ENCODE data around the gene RUNX1.

RUNX1 gene

DNA sequence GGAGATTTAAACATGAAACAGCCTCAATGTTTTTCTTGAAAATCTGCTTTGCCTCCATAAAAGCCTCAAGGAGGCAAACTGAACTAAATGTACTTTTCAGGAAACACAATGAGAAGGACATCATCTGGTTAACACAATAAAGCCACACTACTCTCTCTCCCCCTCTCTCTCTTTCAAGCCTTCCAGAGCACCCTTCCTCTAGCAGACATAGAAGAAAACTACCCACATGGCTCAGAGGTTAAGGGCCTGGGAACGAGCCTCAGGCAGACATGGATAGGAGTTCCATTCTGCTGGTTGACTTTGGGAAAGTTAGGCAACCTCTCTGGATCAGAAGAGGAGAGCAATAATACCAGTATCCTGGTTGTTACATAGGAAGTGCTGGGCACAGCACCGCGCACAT is 42.9 kb downstream of the RUNX1 start:
- Histone ChIP-seq H3K27ac (no peak overlapping the region), H3K27me3 (ENCODE audit: control insufficient read depth, insufficient read depth, low read length) (no peaks in the 10 kb centered on the region), H3K4me1 (no peaks in the 10 kb centered on the region), H3K79me2 (no peaks in the 10 kb centered on the region), H2AFZ (no peak overlapping the region), H3K9ac (no peak overlapping the region), H3K9me3 (ENCODE audit: control insufficient read depth, low read length) (no peaks in the 10 kb centered on the region), H3K4me3 (ENCODE audit: low read depth, low read length) (no peak overlapping the region), H3K36me3 (ENCODE audit: control insufficient read depth, insufficient read depth, low read length) (no peaks in the 10 kb centered on the region), H3K4me2 (ENCODE audit: low read length) (no peak overlapping the region)
- no peak for TF ChIP-seq CTCF (IDR thresholded peaks at IDR 0.05)

DNA sequence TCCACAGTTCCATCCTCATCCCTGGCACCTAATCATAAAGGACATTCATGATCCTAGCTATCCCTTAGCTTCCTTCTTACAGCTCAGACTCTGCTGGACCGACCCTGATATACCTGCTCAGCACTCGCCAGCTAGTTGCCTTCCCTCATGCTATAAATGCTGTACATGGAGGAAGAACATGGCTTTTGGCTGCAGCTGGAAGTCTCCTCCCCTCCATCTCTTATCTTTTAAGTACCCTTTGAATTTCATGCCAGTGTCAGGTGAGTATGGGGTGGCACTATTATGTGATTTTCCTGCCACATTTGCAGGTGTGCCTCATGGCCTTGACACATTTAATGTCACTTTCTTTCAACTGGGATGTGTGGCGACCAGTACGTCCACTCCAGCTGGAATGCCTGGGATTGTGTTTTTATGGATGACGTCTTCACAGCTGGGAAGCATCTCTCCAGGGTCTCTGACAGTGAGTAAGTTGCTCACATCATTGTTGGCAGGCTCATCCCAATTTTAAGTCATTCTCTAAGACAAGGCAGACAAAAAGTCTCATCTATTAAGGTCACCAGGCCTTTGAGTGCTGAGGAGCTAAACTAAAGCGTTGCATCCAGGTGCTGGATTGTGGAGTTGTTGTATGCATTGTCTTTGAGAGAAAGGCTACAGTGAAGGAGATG is 43.4 kb downstream of the RUNX1 start:
- Histone ChIP-seq H3K27me3 (ENCODE audit: control insufficient read depth, insufficient read depth, low read length) (no peaks in the 10 kb centered on the region), H3K4me2 (ENCODE audit: low read length) (no peak overlapping the region), H3K9me3 (ENCODE audit: control insufficient read depth, low read length) (no peaks in the 10 kb centered on the region), H3K79me2 (no peaks in the 10 kb centered on the region), H3K9ac (no peak overlapping the region), H3K36me3 (ENCODE audit: control insufficient read depth, insufficient read depth, low read length) (no peaks in the 10 kb centered on the region), H3K4me1 (no peaks in the 10 kb centered on the region), H2AFZ (no peak overlapping the region), H3K4me3 (ENCODE audit: low read depth, low read length) (no peak overlapping the region), H3K27ac (no peak overlapping the region)
- TF ChIP-seq CTCF (IDR thresholded peaks at IDR 0.05) = no peak

DNA sequence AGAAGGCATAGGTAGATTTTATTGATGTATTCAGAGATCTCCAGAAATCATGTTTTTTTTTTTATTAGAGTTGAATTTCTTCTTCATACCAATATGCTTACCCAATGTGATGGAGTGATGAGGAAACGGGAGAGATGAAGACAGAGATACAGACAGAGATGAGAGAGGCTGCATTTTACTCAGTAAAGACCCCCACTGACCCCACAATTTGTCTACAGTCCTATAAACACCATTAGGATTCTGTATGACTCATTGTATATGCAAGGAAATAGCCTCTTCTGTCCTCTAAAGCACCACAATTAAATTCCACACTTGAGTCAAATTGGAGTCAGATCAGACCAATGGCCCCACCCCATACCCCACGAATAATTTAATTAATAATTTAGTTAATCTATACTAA is 44.0 kb downstream of the RUNX1 start:
- Histone ChIP-seq H3K27ac (no peak overlapping the region), H3K4me1 (no peaks in the 10 kb centered on the region), H3K79me2 (no peaks in the 10 kb centered on the region), H2AFZ (no peak overlapping the region), H3K36me3 (ENCODE audit: control insufficient read depth, insufficient read depth, low read length) (no peaks in the 10 kb centered on the region), H3K4me3 (ENCODE audit: low read depth, low read length) (no peak overlapping the region), H3K4me2 (ENCODE audit: low read length) (no peak overlapping the region), H3K9ac (no peak overlapping the region), H3K27me3 (ENCODE audit: control insufficient read depth, insufficient read depth, low read length) (no peaks in the 10 kb centered on the region), H3K9me3 (ENCODE audit: control insufficient read depth, low read length) (no peaks in the 10 kb centered on the region)
- no peak for TF ChIP-seq CTCF (IDR thresholded peaks at IDR 0.05)

DNA sequence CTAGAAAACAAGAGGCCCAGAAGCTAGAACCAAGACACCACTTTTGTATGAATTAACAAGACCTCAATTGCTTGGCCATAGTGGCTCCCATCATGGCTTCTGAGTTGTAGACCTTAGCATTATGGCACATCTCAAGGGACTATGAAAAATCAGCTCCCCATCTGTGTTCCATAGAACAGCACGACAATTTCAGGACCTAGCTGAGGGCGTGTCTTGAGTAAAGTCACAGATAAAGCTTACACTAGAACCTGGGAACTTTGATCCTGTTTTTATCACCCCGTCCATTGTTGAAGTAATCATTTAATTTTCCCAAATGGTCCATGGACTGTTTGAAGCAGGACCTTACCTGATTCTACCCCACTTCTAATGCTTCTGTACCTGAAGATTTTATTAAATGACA is 44.8 kb downstream of the RUNX1 start:
- Histone ChIP-seq H3K9me3 (ENCODE audit: control insufficient read depth, low read length) (no peaks in the 10 kb centered on the region), H3K9ac (no peak overlapping the region), H3K27ac (no peak overlapping the region), H3K4me3 (ENCODE audit: low read depth, low read length) (no peak overlapping the region), H3K4me1 (no peaks in the 10 kb centered on the region), H3K4me2 (ENCODE audit: low read length) (no peak overlapping the region), H3K79me2 (no peaks in the 10 kb centered on the region), H3K27me3 (ENCODE audit: control insufficient read depth, insufficient read depth, low read length) (no peaks in the 10 kb centered on the region), H2AFZ (no peak overlapping the region), H3K36me3 (ENCODE audit: control insufficient read depth, insufficient read depth, low read length) (no peaks in the 10 kb centered on the region)
- no peak for TF ChIP-seq CTCF (IDR thresholded peaks at IDR 0.05)
